NOMO-1 treated with dmso at 0.1 percent for 144 hours (cell line): ENCODE results near the gene ITPR1.
A peak's percentile ranks its signal among the peaks of the same experiment; 100 is the strongest.
"Not testable (repeated sequence)": the region's sequence is repeated elsewhere in the genome, so short reads cannot be mapped to it uniquely, and the experiment has no call there.

Experiments used
- DNase-seq: peaks from one replicate; lab custom pipeline; 2025; ENCODE audit not compliant: unreplicated experiment; lab: John Stamatoyannopoulos, UW

Gene ITPR1

DNA sequence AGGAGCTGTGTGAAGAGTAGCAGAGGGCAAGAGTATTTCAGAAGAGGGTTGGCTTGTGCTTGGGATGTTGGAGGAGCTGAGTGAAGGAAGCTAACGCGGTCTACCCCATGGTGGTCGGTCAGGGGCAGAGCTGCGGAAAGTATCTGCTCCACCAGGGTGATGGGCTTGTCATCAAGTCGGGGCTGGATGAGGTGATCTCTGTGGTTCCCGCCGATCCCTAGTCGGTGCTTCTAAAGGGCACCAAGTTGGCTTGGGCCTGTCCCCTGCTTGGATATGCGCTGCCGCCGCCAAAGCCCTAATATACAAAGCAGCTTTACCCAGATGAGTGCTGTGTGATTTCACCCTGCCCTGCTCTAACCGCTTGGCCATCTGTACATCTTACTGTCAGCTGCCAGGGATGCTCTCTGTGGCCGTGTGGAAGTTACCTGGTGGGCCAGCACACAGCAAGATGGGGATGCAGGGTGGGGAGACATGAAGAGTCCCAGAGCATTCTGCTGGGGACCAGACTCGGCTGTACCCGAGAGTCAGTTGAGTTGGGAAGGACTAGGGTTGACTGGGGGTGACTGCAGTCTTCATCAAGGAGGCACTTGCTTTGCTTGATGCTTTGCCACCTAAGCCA lies 260.0 kb downstream of the ITPR1 start:
- no peak for DNase-seq

GRCh38 chr3:4754180-4755086 lies 261.3 kb downstream of the ITPR1 start:
- DNase-seq, result no peak

- no peak for DNase-seq
These were observed 262.4 kb downstream of the ITPR1 start for GRCh38 chr3:4755566-4755965.

GRCh38 chr3:4756057-4756775 lies 263.1 kb downstream of the ITPR1 start:
- DNase-seq, result no peak

- no peak for DNase-seq
These were observed 263.9 kb downstream of the ITPR1 start for GRCh38 chr3:4756855-4757574.

DNA sequence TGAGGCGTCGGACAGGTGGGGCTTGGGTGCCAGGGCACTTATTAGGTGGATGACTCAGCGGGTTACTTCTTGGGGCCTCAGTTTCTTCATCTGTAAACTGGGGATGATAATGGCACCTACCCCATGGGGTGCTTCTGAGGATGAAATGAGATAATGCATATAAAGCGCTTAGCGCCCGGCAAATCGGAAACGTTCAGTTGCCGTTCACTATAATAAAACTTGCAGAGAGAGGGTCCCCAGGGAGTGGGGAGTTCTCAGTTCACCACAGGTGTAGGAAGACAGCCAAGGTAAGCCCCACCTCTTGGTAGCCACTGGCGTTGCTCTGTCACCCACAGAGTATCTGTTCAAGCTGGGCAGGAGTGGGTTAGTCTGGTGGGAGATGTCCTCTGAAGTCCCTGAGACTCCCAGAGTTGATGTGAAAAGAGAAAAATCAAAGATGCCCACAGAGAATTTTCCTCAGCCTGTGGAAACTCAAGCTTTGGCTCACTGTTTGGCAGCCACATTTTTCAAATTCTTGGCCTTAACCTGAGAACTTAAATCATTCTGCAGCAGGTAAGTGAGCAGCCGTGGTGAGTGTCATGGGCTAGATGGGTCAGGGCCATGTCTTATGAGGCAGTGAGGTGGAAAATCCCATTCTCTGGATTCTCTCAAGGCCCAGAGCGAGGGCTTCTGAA lies 264.6 kb downstream of the ITPR1 start:
- DNase-seq, result no peak

DNA sequence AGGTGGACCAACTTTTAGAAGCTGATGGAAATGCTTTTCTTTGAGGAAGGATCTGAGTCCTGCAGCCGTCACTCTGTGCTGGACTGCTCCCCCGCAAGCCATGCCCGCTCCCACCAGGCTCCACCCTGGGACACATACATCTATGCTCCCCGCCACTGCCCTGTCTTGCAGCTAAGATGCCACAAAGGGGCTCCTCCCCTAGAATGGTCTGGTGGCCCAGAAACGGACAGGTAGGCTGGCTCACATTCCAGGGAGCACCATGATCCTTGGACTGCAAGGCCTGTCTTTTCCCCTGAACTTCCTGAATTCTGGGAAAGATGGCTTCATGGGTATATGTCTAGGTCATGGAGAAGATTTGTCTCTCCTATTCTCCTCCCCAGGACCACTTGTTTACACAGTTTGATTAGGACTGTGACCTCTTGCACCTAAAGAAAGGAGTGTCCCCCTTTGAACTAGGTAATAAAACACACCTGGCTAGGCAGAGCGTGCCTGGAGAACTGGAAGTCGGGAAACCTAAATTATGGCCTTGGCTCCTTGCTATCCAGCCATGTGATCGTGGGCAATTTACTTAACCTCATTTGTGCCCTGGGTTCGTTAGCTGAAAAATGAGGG lies 265.2 kb downstream of the ITPR1 start:
- DNase-seq, result no peak

DNA sequence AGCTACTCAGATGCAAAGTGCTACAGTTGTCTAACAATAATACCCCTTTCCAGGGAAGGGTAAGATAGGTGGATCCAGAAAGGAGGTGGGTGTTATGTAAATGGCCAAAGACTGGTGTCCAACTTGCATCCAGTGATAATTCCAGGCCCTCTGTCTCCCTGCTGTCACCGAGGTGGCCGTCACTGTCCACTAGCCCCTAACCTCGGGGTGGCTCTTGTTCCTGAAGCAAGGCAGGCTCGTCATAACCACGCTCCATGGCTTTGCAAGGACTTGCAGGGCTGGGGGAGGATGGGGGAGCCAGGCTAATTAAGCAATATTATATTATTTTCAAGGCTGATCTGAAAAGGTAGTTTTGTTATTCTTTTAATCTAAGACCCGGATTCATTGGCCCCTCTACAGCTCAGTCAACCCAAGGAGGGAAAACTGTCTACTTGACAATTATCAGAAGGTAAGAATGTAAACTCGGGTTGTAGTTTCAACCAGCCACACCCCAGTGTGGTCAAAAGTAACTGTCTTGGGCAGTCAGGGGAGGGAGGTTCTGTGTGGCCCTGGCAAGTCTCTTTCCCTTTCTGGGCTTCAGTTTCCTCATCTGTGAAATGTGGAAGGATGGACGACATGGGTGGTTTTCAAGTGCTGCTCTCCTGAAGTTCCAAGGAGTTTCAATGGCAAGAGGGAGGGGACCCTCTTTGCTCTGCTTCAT lies 266.0 kb downstream of the ITPR1 start:
- no peak for DNase-seq

DNA sequence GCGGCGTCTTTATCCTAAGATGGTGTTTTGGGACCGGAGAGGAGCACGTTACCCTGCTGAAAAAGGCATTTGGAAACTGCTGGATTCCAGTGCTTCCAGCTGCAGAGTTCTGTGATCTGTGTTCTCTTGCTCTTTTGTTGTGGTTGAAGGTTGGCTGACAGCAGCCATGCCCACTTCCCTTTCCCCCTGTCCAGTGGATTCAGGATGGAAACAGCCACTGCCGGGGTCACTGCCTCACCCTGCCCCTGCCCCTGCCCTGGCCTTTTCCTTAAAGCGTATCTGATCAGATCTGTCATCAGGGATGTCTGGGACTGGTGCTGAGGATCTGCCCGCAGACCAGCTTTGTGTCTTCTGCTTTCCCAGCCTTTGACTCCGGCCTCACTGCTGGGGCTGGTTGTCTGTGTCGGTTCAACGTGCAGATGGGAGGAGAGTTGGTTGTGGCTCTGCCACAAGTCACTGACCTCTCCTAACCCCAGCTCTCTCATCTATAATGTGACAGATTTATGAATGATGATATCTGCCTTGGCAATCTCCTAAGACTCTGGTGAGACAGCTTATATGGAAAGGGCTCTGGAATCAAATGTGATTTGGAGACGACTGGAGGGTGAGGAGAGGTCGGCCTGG lies 266.7 kb downstream of the ITPR1 start:
- DNase-seq, result peak; percentile 10

DNA sequence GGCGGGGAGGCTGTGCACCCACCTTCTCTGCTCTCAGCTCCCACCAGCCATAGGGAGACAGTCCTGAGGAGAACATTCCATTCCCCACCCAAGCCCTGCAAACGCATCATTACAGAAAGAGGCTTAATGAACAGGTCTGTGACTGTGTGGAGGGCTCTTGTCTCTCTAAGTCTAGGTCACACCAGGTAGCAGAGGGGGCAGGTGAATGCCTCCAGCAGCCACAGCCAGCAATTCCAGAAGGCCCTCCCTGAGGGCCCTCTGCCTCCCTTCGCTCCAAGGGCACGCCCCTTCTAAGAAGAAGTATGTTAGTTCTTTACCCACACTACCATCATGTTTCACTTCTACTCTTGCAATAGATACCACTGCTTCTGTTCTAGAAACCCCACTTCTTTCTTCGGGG lies 268.6 kb downstream of the ITPR1 start:
- DNase-seq, result no peak

GRCh38 chr3:4762481-4763230 lies 269.5 kb downstream of the ITPR1 start:
- not testable (repeated sequence) for DNase-seq

DNA sequence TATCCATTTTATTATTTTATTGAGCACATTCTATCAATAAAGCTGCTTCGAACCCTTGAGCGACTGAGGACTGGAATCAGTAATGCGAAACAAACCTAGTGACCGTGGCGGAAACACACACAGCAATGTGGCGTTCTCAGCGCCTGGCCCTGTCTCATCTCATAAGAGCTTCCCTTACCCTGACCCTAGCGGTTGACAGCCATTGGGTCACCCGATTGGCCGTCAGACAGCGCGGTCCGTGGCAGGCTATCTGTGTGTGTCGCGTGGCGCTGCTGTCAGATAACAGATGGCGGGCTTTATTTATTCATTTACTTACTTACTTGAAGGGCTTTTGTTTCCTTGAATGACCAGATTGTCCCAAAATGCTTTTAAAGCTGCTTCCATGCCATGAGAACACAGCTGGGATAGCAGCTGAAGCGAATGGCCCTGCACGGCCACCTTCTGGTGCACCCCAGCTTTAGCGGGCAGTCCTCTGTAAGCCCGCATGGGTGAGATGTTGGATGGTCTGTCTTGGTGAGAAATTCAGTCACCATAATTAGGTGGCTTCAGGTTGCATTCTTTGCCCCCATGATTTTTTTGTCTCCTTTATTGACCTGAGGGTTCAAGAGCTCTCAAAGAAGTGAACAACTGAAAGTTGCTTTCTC lies 270.6 kb downstream of the ITPR1 start:
- DNase-seq, result no peak

GRCh38 chr3:4765212-4765611 lies 272.1 kb downstream of the ITPR1 start:
- no peak for DNase-seq

GRCh38 chr3:4766263-4766662 lies 273.1 kb downstream of the ITPR1 start:
- no peak for DNase-seq

DNA sequence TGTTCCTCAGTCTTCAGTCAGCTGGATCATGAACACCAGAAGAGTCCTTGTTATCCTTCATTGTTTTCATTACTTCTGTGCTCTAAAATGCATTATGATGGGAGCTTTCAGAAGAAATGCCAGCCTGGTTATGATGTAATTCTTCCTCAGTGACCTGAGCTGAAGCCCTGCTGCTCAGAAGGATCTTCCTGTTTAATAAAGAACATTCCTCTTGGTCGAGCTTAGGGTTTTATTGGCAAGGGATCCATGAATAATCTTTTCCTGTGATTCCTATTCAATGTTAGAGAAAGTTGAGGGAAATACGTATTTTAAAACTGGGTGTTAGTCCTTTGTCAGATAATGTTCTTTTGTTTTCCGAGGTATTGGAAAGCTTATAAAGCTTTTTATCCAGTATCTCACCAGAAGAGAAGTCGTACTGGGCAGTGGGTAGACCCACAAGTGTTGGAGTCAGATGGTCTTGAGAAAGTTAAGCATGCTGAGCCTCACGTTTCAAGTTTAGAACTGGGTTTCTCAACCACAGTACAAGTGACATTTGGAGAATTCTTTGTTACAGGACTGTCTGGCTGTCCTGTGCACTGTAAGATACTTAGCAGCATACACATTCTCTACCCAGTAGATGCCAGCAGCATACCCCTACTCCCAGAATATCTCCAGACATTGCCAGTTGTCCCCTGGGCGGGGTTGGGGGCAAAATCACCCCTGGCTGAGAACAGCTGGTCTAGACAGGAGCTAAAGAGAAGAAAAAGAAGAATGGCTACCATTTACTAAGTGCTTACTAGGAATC lies 273.8 kb downstream of the ITPR1 start:
- no peak for DNase-seq

GRCh38 chr3:4768021-4768420 lies 274.9 kb downstream of the ITPR1 start:
- DNase-seq, result no peak

DNA sequence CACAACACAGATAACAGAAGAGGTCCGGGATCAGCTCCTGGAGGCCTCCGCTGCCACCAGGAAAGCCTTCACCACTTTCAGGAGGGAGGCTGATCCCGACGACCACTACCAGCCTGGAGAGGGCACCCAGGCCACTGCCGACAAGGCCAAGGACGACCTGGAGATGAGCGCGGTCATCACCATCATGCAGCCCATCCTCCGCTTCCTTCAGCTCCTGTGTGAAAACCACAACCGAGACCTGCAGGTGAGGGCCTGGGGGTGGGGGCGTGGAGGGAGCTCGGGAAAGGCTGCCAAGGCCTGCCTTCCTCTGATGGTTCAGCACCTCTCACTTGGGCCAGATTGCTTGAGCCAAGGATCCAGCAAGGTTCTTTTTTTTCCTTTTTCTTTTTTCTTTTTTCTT lies 275.4 kb downstream of the ITPR1 start:
- no peak for DNase-seq
